22Rv1 (cell line): ENCODE data around the gene GGTLC1.

Experiments
- ZFX ChIP-seq: fragments of 450-650 bp; IDR thresholded peaks from 2 replicates; pipeline ENCODE4 v1.6.1; 2017; ENCODE audit warnings: antibody characterized with exemption, borderline replicate concordance
- TF ChIP-seq, protein P1 (sequence below): fragments of 450-650 bp; IDR thresholded peaks from 2 replicates; pipeline ENCODE4 v1.5.1; 2017; ENCODE audit warnings: mild to moderate bottlenecking

DNA sequence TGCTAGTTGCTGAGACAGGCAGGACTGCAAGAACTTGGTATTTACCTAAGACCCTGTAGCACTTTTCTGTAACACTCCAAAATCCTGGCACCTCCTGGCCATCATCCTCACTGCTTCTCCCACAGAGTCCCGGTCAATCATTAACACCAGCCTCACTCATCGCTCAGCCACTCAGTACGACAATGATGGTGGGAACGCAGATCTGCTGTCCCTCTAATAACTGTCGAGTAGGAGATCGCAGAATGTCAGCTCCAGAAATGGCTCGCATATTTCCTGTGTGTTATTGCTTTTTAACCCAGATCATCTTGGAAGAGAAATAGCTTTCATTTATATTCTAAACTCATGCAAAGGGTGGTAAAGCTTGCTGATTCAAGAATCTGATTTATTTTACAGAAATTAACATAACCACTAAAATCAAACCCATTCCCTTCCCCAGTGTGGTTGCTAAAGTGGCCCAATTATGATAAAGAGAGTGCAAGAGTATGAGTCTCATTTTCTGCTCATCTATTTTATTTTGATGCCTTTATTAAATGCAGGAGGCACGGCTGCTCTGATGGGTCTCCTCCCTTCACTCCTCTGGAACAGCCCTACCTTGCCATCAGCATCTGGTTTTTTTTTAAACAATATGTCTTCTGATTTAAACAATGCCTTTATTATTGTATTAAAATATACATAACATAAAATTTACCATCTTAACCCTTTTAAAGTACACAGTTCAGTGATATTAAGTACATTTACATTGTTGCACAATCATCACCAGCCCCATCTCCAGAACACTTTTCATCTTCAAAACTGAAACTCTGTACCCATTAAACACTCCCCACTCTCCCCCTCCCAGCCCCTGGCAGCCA is 28.3 kb upstream of the GGTLC1 start:
- TF ChIP-seq, protein P1, sequence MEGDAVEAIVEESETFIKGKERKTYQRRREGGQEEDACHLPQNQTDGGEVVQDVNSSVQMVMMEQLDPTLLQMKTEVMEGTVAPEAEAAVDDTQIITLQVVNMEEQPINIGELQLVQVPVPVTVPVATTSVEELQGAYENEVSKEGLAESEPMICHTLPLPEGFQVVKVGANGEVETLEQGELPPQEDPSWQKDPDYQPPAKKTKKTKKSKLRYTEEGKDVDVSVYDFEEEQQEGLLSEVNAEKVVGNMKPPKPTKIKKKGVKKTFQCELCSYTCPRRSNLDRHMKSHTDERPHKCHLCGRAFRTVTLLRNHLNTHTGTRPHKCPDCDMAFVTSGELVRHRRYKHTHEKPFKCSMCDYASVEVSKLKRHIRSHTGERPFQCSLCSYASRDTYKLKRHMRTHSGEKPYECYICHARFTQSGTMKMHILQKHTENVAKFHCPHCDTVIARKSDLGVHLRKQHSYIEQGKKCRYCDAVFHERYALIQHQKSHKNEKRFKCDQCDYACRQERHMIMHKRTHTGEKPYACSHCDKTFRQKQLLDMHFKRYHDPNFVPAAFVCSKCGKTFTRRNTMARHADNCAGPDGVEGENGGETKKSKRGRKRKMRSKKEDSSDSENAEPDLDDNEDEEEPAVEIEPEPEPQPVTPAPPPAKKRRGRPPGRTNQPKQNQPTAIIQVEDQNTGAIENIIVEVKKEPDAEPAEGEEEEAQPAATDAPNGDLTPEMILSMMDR: no peak
- TF ChIP-seq ZFX: no peak
